Osteoblast (primary cell): ENCODE results near the gene GPR17. TPM values are rescaled to one million over a fixed set of nuclear protein-coding genes. Genes with fewer than 3 reads are reported as not detected.

Source experiments
- DNase-seq: peaks from one replicate; pipeline ENCODE4 v3.0.0; 2011; ENCODE audit warnings: low spot score, mixed read lengths; ENCODE audit not compliant: insufficient read length; ENCODE audit errors: missing footprints
- H2AFZ ChIP-seq: 2 replicates; pipeline ENCODE4 v1.6.0; 2011; ENCODE audit warnings: mild to moderate bottlenecking, low read length
- H3K27ac ChIP-seq: 2 replicates; pipeline ENCODE4 v1.5.1; 2011; ENCODE audit warnings: mild to moderate bottlenecking, low read depth, low read length, moderate library complexity
- H3K27me3 ChIP-seq: 2 replicates; pipeline ENCODE4 v1.6.0; 2012; ENCODE audit warnings: mild to moderate bottlenecking, control low read depth, inconsistent platforms, low read length, moderate library complexity; ENCODE audit not compliant: insufficient read depth
- H3K36me3 ChIP-seq: 2 replicates; pipeline ENCODE4 v1.5.1; 2011; ENCODE audit warnings: mild to moderate bottlenecking, low read length, control low read depth, moderate library complexity; ENCODE audit not compliant: insufficient read depth
- H3K4me1 ChIP-seq: 2 replicates; pipeline ENCODE4 v1.5.1; 2011; ENCODE audit warnings: mild to moderate bottlenecking, low read length, control low read depth, moderate library complexity; ENCODE audit not compliant: insufficient read depth
- H3K4me2 ChIP-seq: 2 replicates; pipeline ENCODE4 v1.6.0; 2011; ENCODE audit warnings: mild to moderate bottlenecking, low read length; ENCODE audit not compliant: insufficient read depth
- H3K4me3 ChIP-seq: fragments of 200-600 bp; sonication (generic); 3 replicates; pipeline ENCODE4 v1.5.1; 2012; ENCODE audit warnings: mild to moderate bottlenecking, low read length, inconsistent platforms; ENCODE audit not compliant: insufficient read depth
- H3K79me2 ChIP-seq: 2 replicates; pipeline ENCODE4 v1.6.0; 2012; ENCODE audit warnings: mild to moderate bottlenecking, low read length, control low read depth, inconsistent platforms; ENCODE audit not compliant: insufficient read depth
- H3K9me3 ChIP-seq: 2 replicates; pipeline ENCODE4 v1.5.1; 2011; ENCODE audit warnings: low read depth, low read length, control low read depth
- H4K20me1 ChIP-seq: 2 replicates; pipeline ENCODE4 v1.6.0; 2012; ENCODE audit warnings: mild to moderate bottlenecking, low read length, control low read depth; ENCODE audit not compliant: insufficient read depth
- total RNA-seq: library from RNA; depleted of rRNA; stranded (reverse); fragments of >200 nt; gene quantifications from 2 replicates; pipeline ENCODE4 v1.2.3, GENCODE V29; 2012
- TF ChIP-seq, protein P1 (sequence below): IDR thresholded peaks from 2 replicates; pipeline ENCODE4 v1.5.1; 2011; ENCODE audit warnings: mild to moderate bottlenecking, low read depth, low read length, moderate library complexity; ENCODE audit errors: extremely low read depth

Gene GPR17
- total RNA-seq, 1 donor, result not detected

DNA sequence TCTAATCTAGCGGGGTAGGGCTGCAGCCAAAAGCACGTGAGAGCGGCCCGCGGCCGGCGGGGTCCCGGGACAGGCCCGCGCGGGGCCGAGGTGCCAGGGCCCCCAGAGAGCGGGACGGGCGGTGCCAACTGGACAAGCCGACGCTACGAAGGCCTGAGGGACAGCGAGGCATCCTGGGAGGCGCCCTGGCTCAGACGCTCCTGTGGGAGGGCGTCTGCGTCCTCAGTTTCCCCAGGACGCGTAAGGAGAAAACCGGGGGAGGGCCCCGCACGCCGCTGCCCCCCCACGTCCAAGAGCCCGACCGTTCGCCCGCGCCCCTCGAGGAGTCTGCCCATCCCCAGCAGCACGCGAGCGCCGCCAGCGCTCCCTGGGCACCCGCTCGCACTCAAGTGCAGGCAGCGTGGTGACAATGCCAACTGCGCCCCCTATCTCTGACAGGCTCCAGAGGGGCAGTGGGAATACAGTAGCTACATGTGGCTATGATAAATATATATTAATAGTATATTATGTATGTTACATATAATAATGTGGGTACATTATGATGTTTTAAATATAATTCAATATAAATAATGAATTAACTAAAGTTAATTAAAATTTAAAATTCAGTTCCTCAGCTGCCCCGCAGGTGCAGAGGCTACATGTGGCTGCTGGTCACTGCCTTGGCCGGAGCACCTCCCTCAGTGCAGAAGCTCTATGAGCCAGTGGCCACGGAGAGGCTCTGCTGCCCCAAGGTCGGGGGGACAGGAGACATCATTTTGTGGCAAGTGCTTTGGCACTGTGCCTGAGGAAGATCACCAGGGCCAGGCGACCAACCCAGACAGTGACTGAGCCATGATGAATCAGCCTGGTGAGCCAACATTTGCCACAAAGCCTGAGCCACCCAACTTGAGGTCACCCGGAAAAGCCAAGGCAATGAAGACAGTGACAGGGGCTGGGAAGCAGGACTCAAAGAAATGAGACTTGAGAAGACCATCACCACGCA, 49.8 kb downstream of the GPR17 start:
- H3K79me2 ChIP-seq, result no peaks in the 10 kb centered on the region
- H4K20me1 ChIP-seq, result no peaks in the 10 kb centered on the region
- DNase-seq, result peak; percentile 96
- H3K4me3 ChIP-seq, result peak overlapping the region; percentile 69
- TF ChIP-seq, protein P1, sequence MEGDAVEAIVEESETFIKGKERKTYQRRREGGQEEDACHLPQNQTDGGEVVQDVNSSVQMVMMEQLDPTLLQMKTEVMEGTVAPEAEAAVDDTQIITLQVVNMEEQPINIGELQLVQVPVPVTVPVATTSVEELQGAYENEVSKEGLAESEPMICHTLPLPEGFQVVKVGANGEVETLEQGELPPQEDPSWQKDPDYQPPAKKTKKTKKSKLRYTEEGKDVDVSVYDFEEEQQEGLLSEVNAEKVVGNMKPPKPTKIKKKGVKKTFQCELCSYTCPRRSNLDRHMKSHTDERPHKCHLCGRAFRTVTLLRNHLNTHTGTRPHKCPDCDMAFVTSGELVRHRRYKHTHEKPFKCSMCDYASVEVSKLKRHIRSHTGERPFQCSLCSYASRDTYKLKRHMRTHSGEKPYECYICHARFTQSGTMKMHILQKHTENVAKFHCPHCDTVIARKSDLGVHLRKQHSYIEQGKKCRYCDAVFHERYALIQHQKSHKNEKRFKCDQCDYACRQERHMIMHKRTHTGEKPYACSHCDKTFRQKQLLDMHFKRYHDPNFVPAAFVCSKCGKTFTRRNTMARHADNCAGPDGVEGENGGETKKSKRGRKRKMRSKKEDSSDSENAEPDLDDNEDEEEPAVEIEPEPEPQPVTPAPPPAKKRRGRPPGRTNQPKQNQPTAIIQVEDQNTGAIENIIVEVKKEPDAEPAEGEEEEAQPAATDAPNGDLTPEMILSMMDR, result peak; percentile 57
- peak overlapping the region; percentile 81 for H3K4me2 ChIP-seq
- peaks cover 18% of the 10 kb centered on the region for H3K4me1 ChIP-seq
- peak overlapping the region; percentile 74 for H2AFZ ChIP-seq
- peak overlapping the region; percentile 37 for H3K27ac ChIP-seq
- no peaks in the 10 kb centered on the region for H3K36me3 ChIP-seq
- H3K9me3 ChIP-seq, result no peaks in the 10 kb centered on the region
- no peaks in the 10 kb centered on the region for H3K27me3 ChIP-seq

DNA sequence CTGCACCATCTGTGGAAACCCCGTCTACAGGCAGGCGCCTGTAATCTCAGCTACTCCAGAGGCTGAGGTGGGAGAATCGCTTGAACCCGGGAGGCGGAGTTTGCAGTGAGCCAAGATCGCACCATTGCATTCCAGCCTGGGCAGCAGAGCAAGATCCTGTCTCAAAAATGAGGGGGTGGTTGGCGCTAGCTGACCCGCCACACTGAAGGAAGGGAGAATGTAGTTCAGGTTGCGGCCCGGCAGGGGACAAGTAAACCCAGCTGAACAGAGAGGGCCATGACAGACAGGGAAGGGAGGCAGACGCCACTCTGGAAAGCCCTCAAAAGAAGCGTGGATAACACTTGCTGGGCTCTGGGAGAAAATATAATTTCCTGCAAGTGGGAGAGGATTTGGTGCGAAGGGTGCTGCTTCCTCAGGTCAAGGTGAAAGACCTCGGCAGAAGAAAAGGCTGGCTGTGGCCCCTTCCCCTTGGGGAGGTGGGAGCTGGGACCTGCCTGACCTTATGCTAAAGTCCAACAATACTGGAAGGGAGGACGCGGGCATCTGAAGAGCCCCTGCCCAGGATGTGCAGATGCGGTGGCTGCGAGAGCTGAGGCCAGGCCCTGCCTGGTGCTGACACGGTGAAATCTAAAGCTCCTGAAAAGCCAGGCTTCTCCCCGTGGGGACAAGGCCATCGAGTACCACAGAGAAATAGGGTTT, 51.7 kb downstream of the GPR17 start:
- TF ChIP-seq, protein P1, result no peak
- Histone ChIP-seq H2AFZ (no peak overlapping the region), H3K4me1 (peaks cover 20% of the 10 kb centered on the region), H3K9me3 (no peaks in the 10 kb centered on the region), H3K27ac (no peak overlapping the region), H3K36me3 (no peaks in the 10 kb centered on the region), H4K20me1 (no peaks in the 10 kb centered on the region), H3K27me3 (no peaks in the 10 kb centered on the region), H3K4me2 (no peak overlapping the region), H3K79me2 (peaks cover 6% of the 10 kb centered on the region), H3K4me3 (no peak overlapping the region)
- peak; percentile 39 for DNase-seq

DNA sequence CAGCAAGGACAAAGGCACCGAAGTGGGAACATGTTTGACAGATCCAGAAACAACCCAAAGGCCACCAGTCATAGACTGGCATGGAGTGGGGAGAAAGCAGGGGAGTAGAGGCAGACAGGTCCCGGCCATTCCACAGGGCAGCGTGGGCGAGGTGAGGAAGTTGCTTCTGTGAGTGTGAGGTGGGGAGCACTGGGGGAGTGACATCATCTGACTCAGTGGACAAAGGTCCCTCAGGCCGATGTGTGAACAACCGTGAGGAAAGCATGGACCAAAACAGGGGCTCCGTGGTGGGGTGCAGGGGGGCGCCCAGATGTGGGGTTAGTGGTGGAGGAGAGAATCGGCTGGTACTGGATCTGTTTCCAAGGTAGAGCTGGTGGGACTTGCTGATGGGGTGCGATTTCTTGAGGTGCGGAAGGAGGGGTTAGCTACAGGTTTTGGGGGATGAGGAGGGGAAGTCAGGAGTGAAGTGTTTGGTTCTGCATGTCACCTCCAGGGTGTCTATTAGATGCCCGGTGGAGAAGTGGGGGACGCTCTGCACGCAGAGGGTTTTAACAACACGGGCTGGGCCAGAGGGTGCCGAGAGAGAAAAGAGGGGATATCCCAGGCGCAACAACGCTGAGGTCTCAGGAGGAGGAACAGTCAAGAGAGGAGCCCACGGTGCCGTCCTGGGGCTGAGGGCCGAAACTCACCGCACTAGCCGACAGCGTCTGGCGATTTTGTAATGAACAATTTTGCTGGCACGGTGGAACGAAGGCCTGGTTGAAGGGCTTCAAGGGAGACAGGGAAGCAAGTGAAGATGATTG, 52.8 kb downstream of the GPR17 start:
- no peaks in the 10 kb centered on the region for H4K20me1 ChIP-seq
- H3K79me2 ChIP-seq, result peaks cover 15% of the 10 kb centered on the region
- no peak overlapping the region for H2AFZ ChIP-seq
- no peak overlapping the region for H3K4me2 ChIP-seq
- H3K27ac ChIP-seq, result no peak overlapping the region
- H3K4me1 ChIP-seq, result peaks cover 21% of the 10 kb centered on the region
- H3K4me3 ChIP-seq, result no peak overlapping the region
- peak; percentile 52 for DNase-seq
- TF ChIP-seq, protein P1, result no peak
- H3K27me3 ChIP-seq, result no peaks in the 10 kb centered on the region
- peaks cover 6% of the 10 kb centered on the region for H3K36me3 ChIP-seq
- H3K9me3 ChIP-seq, result no peaks in the 10 kb centered on the region
